HG02938 (cell line): ENCODE measurements around the gene KIF16B.
"Not testable (repeated sequence)": the region's sequence is repeated elsewhere in the genome, so short reads cannot be mapped to it uniquely, and the experiment has no call there.

Source experiments
- ATAC-seq: cut with Tn5 transposase; IDR thresholded peaks from one replicate; pipeline ENCODE4 v1.9.1; 2021; ENCODE audit warnings: mild to moderate bottlenecking, moderate library complexity; ENCODE audit not compliant: unreplicated experiment

Gene KIF16B

GRCh38 chr20:16596404-16596803 lies 23.2 kb upstream of the KIF16B start:
- not testable (repeated sequence) for ATAC-seq

DNA sequence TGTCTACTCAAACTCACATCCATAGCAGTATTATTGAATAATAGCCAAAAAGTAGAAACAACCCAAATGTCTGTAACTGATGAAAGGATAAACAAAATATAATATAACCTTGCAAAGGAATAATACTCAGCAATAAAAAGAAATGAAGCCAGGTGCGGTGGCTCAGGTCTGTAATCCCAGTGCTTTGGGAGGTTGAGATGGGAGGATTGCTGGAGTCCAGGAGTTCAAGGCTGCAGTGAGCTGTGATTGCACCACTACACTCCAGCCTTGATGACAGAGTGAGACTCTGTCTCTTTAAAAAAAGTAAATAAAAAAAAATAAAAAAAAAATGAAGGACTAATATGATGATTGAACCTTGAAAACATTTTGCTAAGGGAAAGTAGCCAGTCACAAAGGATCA lies 22.1 kb upstream of the KIF16B start:
- ATAC-seq = no peak

DNA sequence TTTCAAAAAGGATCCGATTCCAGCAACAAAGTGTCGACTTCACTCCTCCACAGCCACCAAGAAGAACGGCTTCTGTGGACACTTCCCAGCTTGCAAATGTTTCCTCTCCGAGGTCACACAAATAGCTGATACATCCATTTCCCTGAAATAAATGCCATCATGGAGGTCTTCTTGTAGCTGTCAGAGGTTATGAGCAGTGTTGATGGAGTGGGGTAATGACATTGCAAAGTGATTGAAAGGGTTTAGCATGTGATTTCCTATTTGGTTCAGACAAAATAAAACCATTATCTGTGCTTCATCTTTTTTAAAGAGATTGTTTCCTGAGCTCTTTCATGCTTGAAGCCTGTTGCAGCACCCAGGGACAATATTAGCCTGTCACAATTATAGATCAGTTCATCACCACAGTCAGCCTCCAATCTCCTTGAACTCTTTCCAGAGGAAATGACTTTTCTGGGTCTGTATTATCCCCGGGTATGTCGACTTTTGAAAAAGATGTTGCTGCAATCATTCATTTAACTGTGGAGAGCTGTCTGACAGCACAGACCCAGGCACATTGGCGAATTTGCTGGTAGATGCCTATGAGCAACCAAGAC lies 16.9 kb upstream of the KIF16B start:
- no peak for ATAC-seq

GRCh38 chr20:16589623-16590022 lies 16.4 kb upstream of the KIF16B start:
- ATAC-seq = no peak

DNA sequence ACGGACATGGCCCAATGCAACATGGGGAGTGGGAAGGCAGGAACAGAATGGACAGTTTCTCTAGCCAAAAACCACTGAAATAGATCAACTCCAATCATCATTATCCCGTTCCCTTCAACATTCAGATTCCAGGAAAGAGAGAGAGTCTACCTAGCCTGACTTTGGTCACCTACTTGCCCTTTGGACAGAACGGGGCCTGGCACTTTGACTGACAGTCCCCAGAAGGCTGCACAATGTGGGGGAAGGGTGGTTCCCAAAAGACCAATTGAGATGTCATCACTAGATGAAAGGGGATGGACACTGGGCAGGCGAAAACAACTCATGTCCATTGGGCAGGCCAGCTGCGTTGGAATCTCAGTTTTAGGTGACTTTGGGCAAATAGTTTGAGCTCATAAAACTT lies 15.0 kb upstream of the KIF16B start:
- ATAC-seq = no peak

DNA sequence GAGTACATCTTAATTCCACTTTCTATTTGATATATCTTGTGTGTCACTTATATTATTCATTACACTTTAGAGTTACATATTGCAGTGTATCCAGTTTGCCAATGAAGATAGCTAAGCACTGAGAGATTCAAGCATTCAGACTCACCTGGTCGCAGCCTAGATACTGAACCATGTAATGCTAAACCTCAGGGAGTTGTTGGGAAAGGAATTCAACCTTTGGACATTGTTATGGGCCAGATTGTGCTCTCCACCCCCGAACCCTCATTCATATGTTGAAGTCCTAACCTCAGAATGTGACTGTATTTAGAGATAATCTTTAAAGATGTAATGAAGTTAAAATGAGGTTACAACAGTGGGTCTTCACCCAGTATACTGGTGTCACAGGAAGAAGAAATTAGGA lies 13.8 kb upstream of the KIF16B start:
- ATAC-seq = no peak

DNA sequence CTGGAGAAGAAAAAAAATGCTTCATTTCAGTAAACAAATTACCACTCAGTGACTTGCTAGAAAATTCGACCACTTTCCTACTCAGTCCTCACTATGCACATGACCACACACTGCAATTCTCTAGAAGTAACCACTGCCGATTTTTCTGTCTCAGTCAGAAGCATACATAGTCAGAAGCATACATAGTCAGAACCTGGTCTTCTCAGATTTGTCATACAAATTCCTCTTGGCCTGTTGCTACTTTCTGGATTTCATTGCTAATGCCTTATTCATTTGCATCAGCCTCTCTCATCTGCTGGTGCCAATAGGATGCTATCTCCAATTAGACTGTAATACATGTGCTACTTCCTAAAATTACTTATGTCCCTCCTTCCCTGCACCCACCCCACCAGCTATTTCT lies 10.2 kb upstream of the KIF16B start:
- ATAC-seq = no peak

GRCh38 chr20:16581241-16581640 lies 8.0 kb upstream of the KIF16B start:
- no peak for ATAC-seq

DNA sequence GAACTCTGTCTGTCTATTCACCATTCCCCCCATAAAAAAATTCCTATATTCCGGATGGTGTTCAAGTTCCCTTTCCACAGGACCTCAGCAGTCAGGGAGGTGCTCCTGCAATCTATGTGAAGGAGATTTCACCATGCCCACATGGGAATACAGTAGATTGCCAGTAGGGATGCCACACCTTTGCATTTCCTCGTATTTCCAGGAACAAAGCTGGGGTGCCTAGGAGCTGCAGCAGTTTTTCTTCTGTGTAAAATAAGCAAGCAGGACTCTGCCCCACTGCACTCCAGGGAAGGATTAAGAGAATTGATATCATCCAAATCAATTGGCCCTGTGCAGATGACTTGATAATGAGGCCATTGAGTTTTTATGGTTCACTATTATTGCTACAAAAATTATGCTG lies 7.4 kb upstream of the KIF16B start:
- no peak for ATAC-seq

- no peak for ATAC-seq
Measured at GRCh38 chr20:16580147-16580546, 6.9 kb upstream of the KIF16B start.

- ATAC-seq = no peak
Measured at GRCh38 chr20:16576219-16576618, 3.0 kb upstream of the KIF16B start.

DNA sequence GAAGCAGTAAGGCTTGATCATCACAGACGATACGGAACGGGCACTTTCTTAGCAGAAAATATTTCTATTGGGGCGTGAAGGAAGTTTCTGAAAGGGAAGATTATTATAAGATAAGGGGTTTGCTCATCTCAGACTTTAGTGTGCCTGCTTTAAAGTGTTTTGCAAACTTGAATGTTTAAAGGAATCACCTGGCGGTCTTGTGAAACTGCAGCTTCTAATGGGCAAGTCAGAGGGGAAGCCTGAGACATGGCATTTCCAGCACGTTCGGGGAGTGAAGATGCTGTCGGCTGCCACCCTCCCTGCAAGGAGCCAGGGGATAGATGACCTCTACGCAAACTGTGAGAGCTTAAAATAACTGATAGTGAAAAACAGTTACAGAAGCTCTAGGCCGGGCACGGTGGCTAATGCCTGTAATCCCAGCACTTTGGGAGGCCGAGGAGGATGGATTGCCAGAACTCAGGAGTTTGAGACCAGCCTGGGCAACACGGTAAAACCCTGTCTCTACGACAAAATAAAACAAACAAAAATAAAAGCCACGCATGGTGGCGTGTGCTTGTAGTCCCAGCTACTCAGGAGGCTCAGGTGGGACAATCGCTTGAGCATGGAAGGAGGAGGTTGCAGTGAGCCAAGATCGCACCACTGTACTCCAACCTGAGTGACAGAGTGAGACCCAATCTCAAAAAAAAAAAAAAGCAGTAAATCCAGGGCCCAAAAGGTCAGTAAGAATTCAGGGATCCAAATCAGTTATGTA lies 2.3 kb upstream of the KIF16B start:
- no peak for ATAC-seq

- peak; percentile 58 for ATAC-seq
Measured at GRCh38 chr20:16574656-16575355, 1.6 kb upstream of the KIF16B start.

- ATAC-seq = no peak
Measured at GRCh38 chr20:16571333-16571732, 1.9 kb downstream of the KIF16B start.

DNA sequence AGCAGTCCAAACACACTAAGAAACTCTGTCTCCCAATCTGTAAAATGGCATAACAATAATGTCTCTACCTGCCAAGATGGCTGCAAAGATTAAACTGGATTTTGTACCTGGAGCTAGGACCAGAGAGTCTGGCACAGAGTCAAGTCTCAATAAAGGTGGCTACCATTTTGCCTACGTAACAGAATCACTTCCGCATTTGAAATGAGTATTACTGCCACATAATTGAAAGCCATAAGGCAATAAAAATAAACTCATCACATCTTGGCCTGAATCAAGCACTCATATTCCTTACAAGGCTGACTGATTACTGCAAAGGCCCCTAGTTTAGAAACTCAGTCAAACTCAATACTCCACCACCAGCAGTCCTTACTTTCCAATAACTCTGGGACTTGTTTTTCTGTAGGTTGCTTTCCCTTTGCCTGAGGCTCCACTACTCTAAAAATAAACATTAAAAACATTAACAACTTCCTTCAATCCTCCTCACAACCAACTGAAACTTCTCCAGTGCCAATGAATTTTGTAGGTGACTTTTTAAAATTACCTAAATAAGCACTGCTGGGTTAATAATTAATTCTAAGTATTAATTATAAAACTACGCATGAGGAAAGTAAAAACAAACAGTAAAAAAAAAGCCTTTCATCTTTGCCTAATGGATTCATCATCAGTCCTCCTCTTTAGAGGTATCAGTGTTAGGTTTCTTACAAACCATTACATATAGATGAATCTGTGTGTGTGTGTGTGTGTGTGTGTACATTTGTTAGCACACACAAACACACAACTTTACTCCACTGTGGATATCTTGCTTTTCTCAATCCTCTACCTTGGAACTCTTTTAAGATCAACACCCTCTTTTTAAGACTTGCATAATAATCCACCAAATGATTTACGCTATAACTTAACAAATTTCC lies 3.7 kb downstream of the KIF16B start:
- no peak for ATAC-seq

DNA sequence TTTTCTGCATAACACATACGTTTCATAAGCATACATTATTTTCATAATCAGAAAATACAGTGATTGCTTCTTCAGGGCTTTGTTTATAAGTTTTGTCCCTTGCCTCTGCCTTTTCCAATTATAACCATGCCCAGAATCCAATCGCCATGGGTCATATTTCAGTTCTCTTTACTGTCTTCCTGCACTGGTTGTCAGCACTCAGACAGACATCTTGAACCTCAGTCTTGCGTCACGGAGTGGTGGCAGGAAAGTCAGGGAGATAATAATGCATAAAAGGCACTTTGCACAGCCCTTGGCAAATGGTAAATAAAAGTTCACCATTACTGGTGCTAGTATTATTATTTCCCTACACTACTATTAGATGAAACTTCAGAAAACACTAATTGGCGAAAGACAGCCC lies 7.2 kb downstream of the KIF16B start:
- ATAC-seq = no peak

DNA sequence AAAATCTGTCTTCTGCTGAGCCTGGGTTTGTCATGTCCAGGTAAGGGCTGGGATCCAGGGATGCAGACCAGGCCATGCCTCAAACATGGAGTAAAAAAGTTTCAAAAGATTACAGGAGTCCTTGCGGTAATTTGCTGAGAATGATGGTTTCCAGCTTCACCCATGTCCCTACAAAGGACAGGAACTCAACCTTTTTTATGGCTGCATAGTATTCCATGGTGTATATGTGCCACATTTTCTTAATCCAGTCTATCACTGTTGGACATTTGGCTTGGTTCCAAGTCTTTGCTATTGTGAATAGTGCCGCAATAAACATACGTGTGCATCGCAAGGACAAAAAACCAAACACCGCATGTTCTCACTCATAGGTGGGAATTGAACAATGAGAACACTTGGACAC lies 9.2 kb downstream of the KIF16B start:
- not testable (repeated sequence) for ATAC-seq

- ATAC-seq = no peak
Measured at GRCh38 chr20:16563066-16563806, 10.0 kb downstream of the KIF16B start.

GRCh38 chr20:16562259-16562658 lies 11.0 kb downstream of the KIF16B start:
- ATAC-seq = no peak

DNA sequence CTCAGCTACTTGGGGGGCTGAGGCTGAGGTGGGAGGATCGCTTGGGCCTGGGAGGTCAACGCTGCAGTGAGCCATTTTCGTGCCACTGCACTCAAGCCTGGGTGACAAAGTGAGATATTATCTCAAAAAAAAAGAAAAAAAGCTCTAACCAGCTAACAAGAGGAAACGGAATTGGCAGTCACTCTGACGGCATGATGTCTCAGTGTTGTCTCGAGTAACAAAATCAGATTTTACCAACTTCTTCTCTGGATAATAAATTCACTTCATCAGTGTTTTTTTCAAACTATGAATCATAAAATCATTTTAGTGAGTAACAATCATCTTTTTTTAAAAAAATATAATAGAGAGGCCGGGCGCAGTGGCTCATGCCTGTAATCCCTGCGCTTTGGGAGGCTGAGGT lies 12.6 kb downstream of the KIF16B start:
- no peak for ATAC-seq
